ENCODE results near the gene ATXN1.
"Not testable (repeated sequence)": the region's sequence is repeated elsewhere in the genome, so short reads cannot be mapped to it uniquely, and the experiment has no call there.

Gene ATXN1

GRCh38 chr6:16470502-16471221, 290.6 kb downstream of the ATXN1 start:
- no peak for DNase-seq

- DNase-seq: no peak
Measured at GRCh38 chr6:16468991-16469615, 292.2 kb downstream of the ATXN1 start.

- no peak for DNase-seq
Measured at GRCh38 chr6:16466800-16467553, 294.3 kb downstream of the ATXN1 start.

GRCh38 chr6:16464045-16464444, 297.2 kb downstream of the ATXN1 start:
- no peak for DNase-seq

GRCh38 chr6:16463246-16463645, 298.0 kb downstream of the ATXN1 start:
- not testable (repeated sequence) for DNase-seq

- no peak for DNase-seq
Measured at GRCh38 chr6:16461491-16461890, 299.8 kb downstream of the ATXN1 start.

- DNase-seq: not testable (repeated sequence)
Measured at GRCh38 chr6:16459472-16459871, 301.8 kb downstream of the ATXN1 start.

- no peak for DNase-seq
Measured at GRCh38 chr6:16452348-16452747, 308.9 kb downstream of the ATXN1 start.

GRCh38 chr6:16450821-16451220, 310.4 kb downstream of the ATXN1 start:
- DNase-seq: no peak

GRCh38 chr6:16450285-16450684, 311.0 kb downstream of the ATXN1 start:
- no peak for DNase-seq

- DNase-seq: no peak
Measured at GRCh38 chr6:16446273-16446672, 315.0 kb downstream of the ATXN1 start.

GRCh38 chr6:16442031-16442430, 319.2 kb downstream of the ATXN1 start:
- no peak for DNase-seq

- no peak for DNase-seq
Measured at GRCh38 chr6:16441262-16441661, 320.0 kb downstream of the ATXN1 start.

- DNase-seq: no peak
Measured at GRCh38 chr6:16440636-16441212, 320.5 kb downstream of the ATXN1 start.

GRCh38 chr6:16438718-16439591, 322.3 kb downstream of the ATXN1 start:
- no peak for DNase-seq

- no peak for DNase-seq
Measured at GRCh38 chr6:16437984-16438383, 323.3 kb downstream of the ATXN1 start.

GRCh38 chr6:16437095-16437494, 324.2 kb downstream of the ATXN1 start:
- DNase-seq: no peak

GRCh38 chr6:16436550-16436949, 324.7 kb downstream of the ATXN1 start:
- no peak for DNase-seq

- no peak for DNase-seq
Measured at GRCh38 chr6:16434885-16435284, 326.4 kb downstream of the ATXN1 start.

GRCh38 chr6:16433338-16433890, 327.8 kb downstream of the ATXN1 start:
- DNase-seq: no peak

- no peak for DNase-seq
Measured at GRCh38 chr6:16432075-16433032, 328.9 kb downstream of the ATXN1 start.

All from SW 1271 (cell line).